K562 (cell line): ENCODE data around the gene YJU2. TPM values are rescaled to one million over a fixed set of nuclear protein-coding genes. Genes with fewer than 3 reads are reported as not detected.

Source experiments
- ATAC-seq: fragments of 200-7000 bp; cut with Tn5 transposase; 3 replicates; pipeline ENCODE4 v1.9.1; 2020; ENCODE audit warnings: moderate library complexity
- BruUV-seq: library from RNA; stranded (reverse); fragments of 400-500 nt; replicated peaks from 2 replicates; lab custom pipeline; 2021; lab: Mats Ljungman, UMichigan
- CTCF ChIA-PET: fragments of 300-600 bp; formaldehyde crosslinking; extraction: SDS; loops from one replicate; lab custom pipeline; 2021; ENCODE audit warnings: low intra/inter-chr PET ratio; lab: Yijun Ruan, JAX
- POLR2A ChIA-PET: fragments of 300-600, 350-650 bp; sonication (Branson Sonifier 250); formaldehyde crosslinking; extraction: SDS; loops from one replicate; lab custom pipeline; 2021; ENCODE audit warnings: antibody characterized with exemption, inconsistent platforms; lab: Yijun Ruan, JAX
- DNase-seq, 4 experiments: peaks; one replicate each; pipeline versions ENCODE4 v3.0.0 to v3.0.0-alpha.2; 2011 to 2018; ENCODE audit warnings: low spot score in 3 of 4, mixed read lengths in 3 of 4; ENCODE audit errors: extremely low read depth in 1 of 4
- FAIRE-seq: peaks from 2 replicates; lab custom pipeline; 2011; peaks lifted over from hg19 to GRCh38; lab: Jason Lieb, UNC
- H2AFZ ChIP-seq: 2 replicates; pipeline ENCODE4 v1.6.0; 2011; ENCODE audit warnings: low read depth, low read length, control low read depth, inconsistent platforms
- H3K27ac ChIP-seq: fragments of 200-600 bp; 3 replicates; pipeline ENCODE4 v1.8.0; 2011; ENCODE audit warnings: low read depth, mild to moderate bottlenecking, control low read depth, inconsistent platforms, low read length, moderate library complexity, mixed read lengths; ENCODE audit errors: extremely low read depth
- H3K27me3 ChIP-seq, 2 experiments: fragments of 300-600 bp in 1 of 2; 2 replicates in 1 of 2; 3 replicates in 1 of 2; pipeline versions ENCODE4 v1.6.0 to v1.8.0; 2011; ENCODE audit warnings: inconsistent platforms in 2 of 2, low read length in 2 of 2, mild to moderate bottlenecking in 1 of 2, mixed read lengths in 1 of 2, moderate library complexity in 1 of 2; ENCODE audit not compliant: control insufficient read depth in 2 of 2, insufficient read depth in 2 of 2
- H3K36me3 ChIP-seq: fragments of 300-600 bp; 3 replicates; pipeline ENCODE4 v1.8.0; 2011; ENCODE audit warnings: mild to moderate bottlenecking, low read length, inconsistent platforms; ENCODE audit not compliant: control insufficient read depth, insufficient read depth
- H3K4me1 ChIP-seq, 2 experiments: fragments of 200-600 bp in 1 of 2; replicated peaks in 1 of 2; 2 replicates in 1 of 2; 3 replicates in 1 of 2; pipeline versions ENCODE4 v1.5.1 to v1.8.0; 2011; ENCODE audit warnings: inconsistent platforms in 2 of 2, low read length in 2 of 2, mild to moderate bottlenecking in 1 of 2, mixed read lengths in 1 of 2, moderate library complexity in 1 of 2; ENCODE audit not compliant: control insufficient read depth in 2 of 2, insufficient read depth in 2 of 2
- H3K4me2 ChIP-seq: 2 replicates; pipeline ENCODE4 v1.6.1; 2011; ENCODE audit warnings: low read length, control low read depth, inconsistent platforms, mixed read lengths; ENCODE audit not compliant: insufficient read depth
- H3K4me3 ChIP-seq: fragments of 200-600 bp; sonication (generic), shearing (Covaris generic); 2 replicates; pipeline ENCODE4 v1.5.1; 2016; ENCODE audit warnings: control low read depth, inconsistent platforms
- H3K79me2 ChIP-seq: fragments of 200-600 bp; 3 replicates; pipeline ENCODE4 v1.8.0; 2011; ENCODE audit warnings: low read length, inconsistent platforms; ENCODE audit not compliant: control insufficient read depth, insufficient read depth
- H3K9ac ChIP-seq, 2 experiments: 2 replicates each; pipeline versions ENCODE4 v1.6.0 to v1.6.1; 2011; ENCODE audit warnings: low read depth in 2 of 2, low read length in 2 of 2, control low read depth in 1 of 2, inconsistent platforms in 1 of 2, mild to moderate bottlenecking in 1 of 2, mixed read lengths in 1 of 2; ENCODE audit not compliant: insufficient read depth in 1 of 2
- H3K9me1 ChIP-seq: one replicate; pipeline ENCODE4 v1.6.0; 2011; ENCODE audit warnings: inconsistent platforms, mild to moderate bottlenecking, low read length, moderate library complexity; ENCODE audit not compliant: control insufficient read depth, insufficient read depth
- H3K9me3 ChIP-seq: replicated peaks from 2 replicates; pipeline ENCODE4 v1.5.1; 2011; ENCODE audit warnings: low read depth, low read length, inconsistent platforms; ENCODE audit not compliant: control insufficient read depth, insufficient read depth
- H4K20me1 ChIP-seq: replicated peaks from 2 replicates; pipeline ENCODE4 v1.6.1; 2011; ENCODE audit warnings: low read length, inconsistent platforms, mixed read lengths; ENCODE audit not compliant: control insufficient read depth, insufficient read depth
- ARNT ChIP-seq, 2 experiments: fragments of 450-650 bp; IDR thresholded peaks; 2 replicates each; pipeline ENCODE4 v1.6.1; 2016; ENCODE audit warnings: mild to moderate bottlenecking in 1 of 2
- CBFA2T2 ChIP-seq: fragments of 450-650 bp; conservative IDR thresholded peaks from 2 replicates; pipeline ENCODE4 v1.6.1; 2017; ENCODE audit warnings: mild to moderate bottlenecking
- ETS2 ChIP-seq: IDR thresholded peaks from 2 replicates; pipeline ENCODE4 v1.6.1; 2016; ENCODE audit warnings: borderline replicate concordance, missing genetic modification characterization, mild to moderate bottlenecking, moderate library complexity, missing compliant biosample characterization; ENCODE audit not compliant: poor library complexity, severe bottlenecking
- GATAD2B ChIP-seq: fragments of 450-650 bp; IDR thresholded peaks from 2 replicates; pipeline ENCODE4 v1.6.1; 2017; ENCODE audit warnings: mild to moderate bottlenecking, borderline replicate concordance
- HDAC6 ChIP-seq: IDR thresholded peaks from 2 replicates; pipeline ENCODE4 v1.6.1; 2012; ENCODE audit warnings: low read depth, mild to moderate bottlenecking, control low read depth, inconsistent platforms, low read length, moderate library complexity
- HEY1 ChIP-seq: fragments of 250-450 bp; sonication (Bioruptor Pico); IDR thresholded peaks from 2 replicates; pipeline ENCODE4 v1.5.0; 2020; ENCODE audit warnings: mild to moderate bottlenecking, moderate library complexity, borderline replicate concordance
- SMAD4 ChIP-seq: fragments of 250-450 bp; sonication (Bioruptor Pico); conservative IDR thresholded peaks from 2 replicates; pipeline ENCODE4 v1.8.0; 2021; ENCODE audit warnings: inconsistent platforms, mild to moderate bottlenecking, moderate library complexity
- TCFL5 ChIP-seq: fragments of 250-450 bp; sonication (Bioruptor Pico); conservative IDR thresholded peaks from 2 replicates; pipeline ENCODE4 v1.6.1; 2021; ENCODE audit warnings: mild to moderate bottlenecking, moderate library complexity, matching md5 sums
- ZNF668 ChIP-seq: fragments of 250-450 bp; sonication (Bioruptor Pico); IDR thresholded peaks from 2 replicates; pipeline ENCODE4 v1.8.0; 2022; ENCODE audit warnings: mild to moderate bottlenecking, inconsistent platforms
- WGBS: fragments of 100-300 bp; shearing (Covaris generic); methylation state at CpG from one replicate; pipeline ENCODE4 v1.1.6; 2016; ENCODE audit warnings: low coverage, mixed read lengths; ENCODE audit not compliant: insufficient coverage; ENCODE audit errors: missing lambda C conversion rate; 5-methylcytosine and 5-hydroxymethylcytosine counted together
- in situ Hi-C: fragments of 300-500 bp; cut with MboI; formaldehyde crosslinking; loops from 4 replicates; pipeline ENCODE4 v1.15.0; 2018; ENCODE audit warnings: inconsistent platforms, mixed read lengths
- intact Hi-C: fragments of 100-400 bp; cut with micrococcal nuclease; formaldehyde crosslinking; loops from 2 replicates; pipeline ENCODE4 v1.14.2; 2022
- polyA plus RNA-seq, 8 experiments: library from polyadenylated mRNA; depleted of rRNA in 4 of 8; stranded (reverse) in 5 of 8; unstranded in 3 of 8; fragments of >200 nt; fragmentation: Nextera tagmentation in 2 of 8; fragmentation: Illumina TruSeq in 1 of 8; extraction: Ambion mirVana in 2 of 8; extraction: Trizol in 1 of 8; gene quantifications; 2 replicates each; pipeline versions ENCODE4 v1.2.1 to v1.2.3, GENCODE V29; 2011 to 2014; ENCODE audit warnings: inconsistent platforms in 1 of 8, missing spikeins in 1 of 8
- total RNA-seq, 7 experiments: library from RNA; depleted of rRNA in 6 of 7; stranded (reverse); fragments of >200 nt in 6 of 7; fragmentation: Illumina TruSeq in 2 of 7; extraction: Trizol in 2 of 7; gene quantifications; 2 replicates each; pipeline versions ENCODE4 v1.2.1 to v1.2.3, GENCODE V29; 2011 to 2021; ENCODE audit warnings: low replicate concordance in 1 of 7
- TF ChIP-seq, protein P1 (sequence below): fragments of 450-650 bp; IDR thresholded peaks from 2 replicates; pipeline ENCODE4 v1.6.1; 2016; ENCODE audit warnings: missing biosample characterization, missing genetic modification characterization
- TF ChIP-seq, protein P2 (sequence below): fragments of 250-450 bp; sonication (Bioruptor Pico); IDR thresholded peaks from 2 replicates; pipeline ENCODE4 v1.4.0; 2020
- TF ChIP-seq, protein P3 (sequence below): sonication (generic); formaldehyde crosslinking; IDR thresholded peaks from 2 replicates; pipeline ENCODE4 v1.8.0; 2022; ENCODE audit warnings: missing genetic modification reagents, mild to moderate bottlenecking, borderline replicate concordance

YJU2 gene
- total and polyA plus RNA-seq, 9 of the 15 experiments (the other 6 are each of a cell fraction or from before 2014, with no cell fraction given): 0.41 to 34.9 (median 19.3) TPM

DNA sequence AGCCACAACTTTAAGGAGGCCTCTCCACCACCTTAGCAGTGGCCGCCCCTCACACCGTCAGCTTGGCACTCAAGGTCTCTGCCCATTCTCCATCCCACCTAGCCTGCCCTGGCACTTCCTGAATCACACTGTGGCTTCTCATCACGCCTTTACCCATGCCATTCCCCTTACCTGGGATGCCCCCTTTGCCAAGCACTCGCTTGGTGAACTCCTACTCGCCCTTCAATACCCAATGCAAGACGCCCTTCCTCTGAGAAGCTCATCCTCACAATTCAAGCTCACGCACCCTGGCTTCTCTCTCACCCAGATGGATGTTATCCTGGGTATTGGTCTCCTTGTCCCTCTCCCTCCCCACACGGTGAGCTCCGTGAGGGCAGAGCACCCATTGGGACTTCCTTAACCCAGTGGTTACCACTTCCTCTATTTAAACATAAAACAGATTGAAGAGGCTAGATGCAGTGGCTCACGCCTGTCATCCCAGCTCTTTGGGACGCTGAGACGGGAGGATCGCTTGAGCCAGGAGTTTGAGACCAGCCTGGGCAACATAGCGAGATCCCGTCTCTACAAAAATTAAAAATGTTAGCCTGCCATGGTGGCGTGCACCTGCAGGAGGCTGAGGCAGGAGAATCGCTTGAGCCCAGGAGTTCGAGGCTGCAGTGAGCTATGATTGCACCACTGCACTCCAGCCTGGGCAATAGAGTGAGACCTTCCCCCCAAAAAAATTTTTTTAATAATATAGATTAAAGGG lies 19.5 kb downstream of the YJU2 start:
- CTCF ChIA-PET: interaction anchor here (0.6 to 3.8 kb wide), 6 partner anchors 76 to 262 kb away, joined by 3 to 49 read pairs (median 8); partner anchors contain the start of genes MPND and SH3GL1
- no peak overlapping the region for H3K9ac ChIP-seq
- FAIRE-seq (no peak), DNase-seq (peak in 1 of 4 experiments; percentile 2), ATAC-seq (no peak)
- H4K20me1 ChIP-seq: no peaks in the 10 kb centered on the region; the same call in 1 of the 2 replicates
- H3K4me2 ChIP-seq: no peak overlapping the region
- no peaks in the 10 kb centered on the region for H3K27me3 ChIP-seq
- in situ Hi-C loops: no loop called here
- intact Hi-C loops: loop anchor here (2.0 kb wide), 2 partner anchors 86 to 134 kb away; partner anchors contain the start of gene SH3GL1
- H3K9me3 ChIP-seq: no peaks in the 10 kb centered on the region
- no TSS peak for BruUV-seq
- WGBS: 71% methylated on average over 14 of the region's 18 CpGs
- H3K79me2 ChIP-seq: no peaks in the 10 kb centered on the region
- peaks cover 38% of the 10 kb centered on the region; the same call in 2 of the 3 replicates for H3K36me3 ChIP-seq
- H3K4me1 ChIP-seq: peaks cover 0 to 13% of the 10 kb centered on the region in 2 experiments; a peak in 2 of 5 replicates
- no peak overlapping the region for H3K4me3 ChIP-seq
- H3K9me1 ChIP-seq: peaks cover 3% of the 10 kb centered on the region
- no peak overlapping the region for H2AFZ ChIP-seq
- POLR2A ChIA-PET: interaction anchor here (0.6 to 1.2 kb wide), 12 partner anchors 10 to 136 kb away, joined by 3 to 8 read pairs (median 4); partner anchors contain the start of genes CHAF1A, MPND and YJU2
- H3K27ac ChIP-seq: no peak overlapping the region
- TF ChIP-seq ETS2 (tag): no peak
- TF ChIP-seq, protein P1, sequence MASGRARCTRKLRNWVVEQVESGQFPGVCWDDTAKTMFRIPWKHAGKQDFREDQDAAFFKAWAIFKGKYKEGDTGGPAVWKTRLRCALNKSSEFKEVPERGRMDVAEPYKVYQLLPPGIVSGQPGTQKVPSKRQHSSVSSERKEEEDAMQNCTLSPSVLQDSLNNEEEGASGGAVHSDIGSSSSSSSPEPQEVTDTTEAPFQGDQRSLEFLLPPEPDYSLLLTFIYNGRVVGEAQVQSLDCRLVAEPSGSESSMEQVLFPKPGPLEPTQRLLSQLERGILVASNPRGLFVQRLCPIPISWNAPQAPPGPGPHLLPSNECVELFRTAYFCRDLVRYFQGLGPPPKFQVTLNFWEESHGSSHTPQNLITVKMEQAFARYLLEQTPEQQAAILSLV (tag): no peak
- TF ChIP-seq ARNT (IDR thresholded peaks at IDR 0.05): no peak
- no peak for TF ChIP-seq CBFA2T2
- TF ChIP-seq GATAD2B: no peak
- no peak for TF ChIP-seq SMAD4 (CRISPR knock-in tag)
- no peak for TF ChIP-seq HEY1
- TF ChIP-seq, protein P2, sequence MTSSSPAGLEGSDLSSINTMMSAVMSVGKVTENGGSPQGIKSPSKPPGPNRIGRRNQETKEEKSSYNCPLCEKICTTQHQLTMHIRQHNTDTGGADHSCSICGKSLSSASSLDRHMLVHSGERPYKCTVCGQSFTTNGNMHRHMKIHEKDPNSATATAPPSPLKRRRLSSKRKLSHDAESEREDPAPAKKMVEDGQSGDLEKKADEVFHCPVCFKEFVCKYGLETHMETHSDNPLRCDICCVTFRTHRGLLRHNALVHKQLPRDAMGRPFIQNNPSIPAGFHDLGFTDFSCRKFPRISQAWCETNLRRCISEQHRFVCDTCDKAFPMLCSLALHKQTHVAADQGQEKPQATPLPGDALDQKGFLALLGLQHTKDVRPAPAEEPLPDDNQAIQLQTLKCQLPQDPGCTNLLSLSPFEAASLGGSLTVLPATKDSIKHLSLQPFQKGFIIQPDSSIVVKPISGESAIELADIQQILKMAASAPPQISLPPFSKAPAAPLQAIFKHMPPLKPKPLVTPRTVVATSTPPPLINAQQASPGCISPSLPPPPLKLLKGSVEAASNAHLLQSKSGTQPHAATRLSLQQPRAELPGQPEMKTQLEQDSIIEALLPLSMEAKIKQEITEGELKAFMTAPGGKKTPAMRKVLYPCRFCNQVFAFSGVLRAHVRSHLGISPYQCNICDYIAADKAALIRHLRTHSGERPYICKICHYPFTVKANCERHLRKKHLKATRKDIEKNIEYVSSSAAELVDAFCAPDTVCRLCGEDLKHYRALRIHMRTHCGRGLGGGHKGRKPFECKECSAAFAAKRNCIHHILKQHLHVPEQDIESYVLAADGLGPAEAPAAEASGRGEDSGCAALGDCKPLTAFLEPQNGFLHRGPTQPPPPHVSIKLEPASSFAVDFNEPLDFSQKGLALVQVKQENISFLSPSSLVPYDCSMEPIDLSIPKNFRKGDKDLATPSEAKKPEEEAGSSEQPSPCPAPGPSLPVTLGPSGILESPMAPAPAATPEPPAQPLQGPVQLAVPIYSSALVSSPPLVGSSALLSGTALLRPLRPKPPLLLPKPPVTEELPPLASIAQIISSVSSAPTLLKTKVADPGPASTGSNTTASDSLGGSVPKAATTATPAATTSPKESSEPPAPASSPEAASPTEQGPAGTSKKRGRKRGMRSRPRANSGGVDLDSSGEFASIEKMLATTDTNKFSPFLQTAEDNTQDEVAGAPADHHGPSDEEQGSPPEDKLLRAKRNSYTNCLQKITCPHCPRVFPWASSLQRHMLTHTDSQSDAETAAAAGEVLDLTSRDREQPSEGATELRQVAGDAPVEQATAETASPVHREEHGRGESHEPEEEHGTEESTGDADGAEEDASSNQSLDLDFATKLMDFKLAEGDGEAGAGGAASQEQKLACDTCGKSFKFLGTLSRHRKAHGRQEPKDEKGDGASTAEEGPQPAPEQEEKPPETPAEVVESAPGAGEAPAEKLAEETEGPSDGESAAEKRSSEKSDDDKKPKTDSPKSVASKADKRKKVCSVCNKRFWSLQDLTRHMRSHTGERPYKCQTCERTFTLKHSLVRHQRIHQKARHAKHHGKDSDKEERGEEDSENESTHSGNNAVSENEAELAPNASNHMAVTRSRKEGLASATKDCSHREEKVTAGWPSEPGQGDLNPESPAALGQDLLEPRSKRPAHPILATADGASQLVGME: no peak
- TF ChIP-seq ZNF668 (CRISPR knock-in tag): no peak
- TF ChIP-seq TCFL5: no peak
- no peak for TF ChIP-seq HDAC6
- TF ChIP-seq, protein P3, sequence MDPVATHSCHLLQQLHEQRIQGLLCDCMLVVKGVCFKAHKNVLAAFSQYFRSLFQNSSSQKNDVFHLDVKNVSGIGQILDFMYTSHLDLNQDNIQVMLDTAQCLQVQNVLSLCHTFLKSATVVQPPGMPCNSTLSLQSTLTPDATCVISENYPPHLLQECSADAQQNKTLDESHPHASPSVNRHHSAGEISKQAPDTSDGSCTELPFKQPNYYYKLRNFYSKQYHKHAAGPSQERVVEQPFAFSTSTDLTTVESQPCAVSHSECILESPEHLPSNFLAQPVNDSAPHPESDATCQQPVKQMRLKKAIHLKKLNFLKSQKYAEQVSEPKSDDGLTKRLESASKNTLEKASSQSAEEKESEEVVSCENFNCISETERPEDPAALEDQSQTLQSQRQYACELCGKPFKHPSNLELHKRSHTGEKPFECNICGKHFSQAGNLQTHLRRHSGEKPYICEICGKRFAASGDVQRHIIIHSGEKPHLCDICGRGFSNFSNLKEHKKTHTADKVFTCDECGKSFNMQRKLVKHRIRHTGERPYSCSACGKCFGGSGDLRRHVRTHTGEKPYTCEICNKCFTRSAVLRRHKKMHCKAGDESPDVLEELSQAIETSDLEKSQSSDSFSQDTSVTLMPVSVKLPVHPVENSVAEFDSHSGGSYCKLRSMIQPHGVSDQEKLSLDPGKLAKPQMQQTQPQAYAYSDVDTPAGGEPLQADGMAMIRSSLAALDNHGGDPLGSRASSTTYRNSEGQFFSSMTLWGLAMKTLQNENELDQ (CRISPR knock-in tag): no peak
